GM11168 (cell line): ENCODE measurements around the gene M6PR.
"Not testable (repeated sequence)": the region's sequence is repeated elsewhere in the genome, so short reads cannot be mapped to it uniquely, and the experiment has no call there.

ENCODE experiments used
- in situ Hi-C: fragments of 300-500 bp; cut with MboI; formaldehyde crosslinking; loops from one replicate; pipeline ENCODE4 v1.12.0; 2022; ENCODE audit warnings: low sequenced_read_pairs; ENCODE audit not compliant: unreplicated experiment

Gene M6PR

DNA sequence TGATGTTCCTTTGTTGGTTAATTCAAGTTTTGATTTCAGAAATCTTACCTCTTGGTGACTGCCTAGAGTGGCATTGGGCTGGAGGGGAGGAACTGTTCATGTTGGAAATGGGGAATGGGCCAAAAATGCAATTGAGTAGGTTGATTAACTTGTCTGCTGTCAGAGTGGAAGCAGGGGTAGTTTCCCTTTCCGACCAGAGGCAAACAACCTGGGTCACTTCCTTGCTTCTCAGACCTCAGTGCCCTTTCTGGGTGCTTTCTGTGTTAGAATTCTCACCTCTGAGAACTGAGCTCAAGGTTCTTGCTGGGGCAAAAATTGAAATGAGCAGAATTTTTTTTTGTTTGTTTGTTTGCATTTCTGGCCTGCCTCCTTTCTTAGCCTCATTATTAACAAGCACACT is 2.3 kb upstream of the M6PR start:
- in situ Hi-C loops, result no loop called here

DNA sequence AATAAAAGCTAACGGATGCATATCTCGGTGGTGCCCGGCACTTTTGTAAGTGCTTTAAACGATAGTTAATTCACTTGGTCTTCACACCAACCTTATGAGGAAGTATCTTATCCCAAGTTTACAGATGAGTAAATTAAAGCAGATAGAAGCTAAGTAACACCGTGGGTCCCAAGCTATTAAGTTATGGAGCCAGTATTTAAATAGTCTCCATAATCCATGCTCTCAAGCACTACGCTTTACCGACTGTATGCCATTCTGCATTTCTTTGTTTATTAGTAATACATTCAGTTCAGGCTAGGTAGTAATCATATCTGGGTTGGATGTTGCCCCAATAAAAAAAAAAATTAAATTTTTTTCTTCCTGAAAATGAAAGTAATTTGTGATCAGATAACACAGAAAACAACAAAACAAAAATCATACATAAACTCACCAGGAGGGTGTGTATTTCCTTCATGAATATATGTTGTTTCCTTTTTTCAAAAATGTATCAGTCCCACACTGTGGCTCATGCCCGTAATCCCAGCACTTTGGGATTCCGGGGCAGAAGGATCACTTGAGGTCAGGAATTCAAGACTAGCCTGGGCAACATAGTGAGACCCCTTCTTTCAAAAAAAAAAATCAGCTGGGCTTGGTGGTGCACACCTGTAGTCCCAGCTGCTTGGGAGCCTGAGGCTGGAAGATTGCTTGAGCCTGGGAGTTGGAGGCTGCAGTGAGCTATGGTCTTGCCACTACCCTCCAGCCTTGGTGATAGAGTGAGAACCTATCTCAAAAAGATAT is 1.4 kb upstream of the M6PR start:
- in situ Hi-C loops, result no loop called here

DNA sequence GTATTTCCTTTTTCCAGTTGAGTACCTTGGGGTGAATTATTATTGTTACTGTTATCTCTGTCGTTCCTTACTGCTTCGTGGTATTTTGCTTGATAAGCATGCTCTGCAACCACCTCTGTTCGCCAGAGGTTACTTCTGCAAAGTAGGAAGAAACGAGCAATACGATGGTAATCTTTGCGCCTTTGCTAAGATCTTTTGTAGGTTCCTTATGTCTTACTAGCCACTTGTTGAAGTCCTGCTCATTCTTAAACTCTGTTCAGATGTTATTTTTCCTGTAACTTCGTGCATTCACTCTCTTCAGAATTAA is 729 bp upstream of the M6PR start:
- in situ Hi-C loops, result no loop called here

DNA sequence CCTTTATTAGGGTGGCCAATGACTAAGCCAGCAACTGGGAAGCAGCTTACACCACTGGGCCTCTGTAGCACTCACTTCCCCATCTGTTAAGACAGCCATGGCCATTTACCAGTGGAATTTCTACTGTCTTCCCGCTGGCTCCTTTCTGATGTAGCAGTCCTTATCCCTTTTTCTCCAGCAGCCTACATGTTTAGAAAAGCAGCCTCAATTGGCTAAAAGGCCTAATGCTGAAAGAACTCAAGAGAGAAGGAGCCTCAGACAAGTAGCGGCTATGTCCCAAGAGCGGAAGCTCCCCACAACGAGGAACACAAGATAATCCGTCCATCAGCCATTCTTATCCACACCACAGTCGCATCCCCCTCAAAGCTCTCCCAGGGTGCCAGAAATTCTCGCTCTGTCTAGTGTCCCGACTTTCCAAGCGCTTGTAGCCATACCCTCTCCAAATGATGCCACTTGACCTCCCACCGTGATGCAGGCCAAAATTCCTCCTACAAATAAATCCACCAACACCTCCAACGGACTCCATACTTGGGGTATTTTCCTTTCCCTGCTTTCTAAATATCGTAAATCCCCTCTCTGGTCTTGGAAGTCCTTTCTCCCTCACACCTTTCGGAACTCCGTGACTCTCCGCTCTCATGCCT is 624 bp downstream of the M6PR start:
- in situ Hi-C loops, result no loop called here

DNA sequence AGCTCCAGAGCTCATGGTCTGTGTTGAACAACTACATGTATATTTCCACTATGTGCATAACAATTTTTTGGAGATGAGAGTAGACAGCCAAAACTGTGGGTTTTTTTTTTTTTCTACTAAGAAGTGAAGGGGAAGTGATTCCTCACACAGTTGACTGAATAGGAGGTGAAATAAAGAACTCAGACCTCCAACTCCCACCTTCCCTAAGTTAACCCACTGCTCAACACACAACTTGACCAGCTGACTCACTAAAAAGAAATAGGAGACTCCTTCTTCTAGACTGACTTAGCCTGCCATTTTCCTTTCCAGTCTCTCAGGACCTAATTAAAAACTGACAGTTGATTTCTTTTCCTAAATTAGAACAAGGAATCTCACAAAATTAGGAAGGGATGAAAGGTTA is 1.7 kb downstream of the M6PR start:
- in situ Hi-C loops, result no loop called here

DNA sequence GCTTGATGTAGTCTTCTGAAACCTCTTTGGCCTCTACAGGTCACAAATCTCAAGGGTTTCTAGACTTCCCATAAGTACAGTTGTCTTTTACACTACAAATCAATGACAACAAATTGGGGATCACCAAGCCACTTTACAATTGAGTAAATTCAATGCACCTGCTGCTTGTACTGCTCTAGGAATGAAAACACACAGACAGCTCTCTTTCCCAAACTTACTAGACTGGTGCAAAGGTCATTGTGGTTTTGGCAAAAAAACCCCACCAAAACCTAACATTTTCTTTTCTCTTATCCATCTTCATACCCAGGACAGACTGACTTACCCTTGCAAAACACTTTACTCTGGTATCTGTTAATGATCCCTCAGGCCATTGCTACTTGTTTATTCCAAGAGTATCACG is 2.7 kb downstream of the M6PR start:
- in situ Hi-C loops, result no loop called here

DNA sequence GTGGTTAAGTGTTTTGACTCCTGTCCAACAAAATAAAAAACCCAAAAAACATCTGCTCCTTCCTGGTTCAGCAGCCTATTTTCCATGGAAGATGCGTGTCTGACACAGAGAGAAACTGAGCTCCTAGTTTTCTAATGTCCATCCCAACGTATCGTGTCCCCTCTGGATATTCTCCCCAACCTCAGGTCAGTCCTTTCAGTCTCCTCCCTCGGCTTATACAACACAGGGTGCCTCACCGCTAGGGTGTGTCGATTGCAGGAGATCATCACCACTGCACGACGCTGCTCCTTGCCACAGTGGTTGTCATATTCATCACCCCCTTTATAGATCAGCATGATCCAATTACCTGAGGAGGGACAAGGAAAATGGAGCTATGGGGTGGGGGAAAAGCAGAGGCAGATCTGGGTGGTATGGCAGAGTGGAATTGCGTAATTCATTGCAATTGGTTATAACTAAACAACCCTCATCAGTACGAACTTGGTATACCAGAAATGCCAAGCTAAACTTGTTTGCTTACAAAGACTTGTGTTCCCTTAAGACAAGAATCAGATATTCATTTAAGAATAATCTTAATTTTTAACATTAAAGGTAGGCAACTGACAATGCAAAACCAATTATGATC is 5.8 kb downstream of the M6PR start:
- in situ Hi-C loops, result no loop called here

DNA sequence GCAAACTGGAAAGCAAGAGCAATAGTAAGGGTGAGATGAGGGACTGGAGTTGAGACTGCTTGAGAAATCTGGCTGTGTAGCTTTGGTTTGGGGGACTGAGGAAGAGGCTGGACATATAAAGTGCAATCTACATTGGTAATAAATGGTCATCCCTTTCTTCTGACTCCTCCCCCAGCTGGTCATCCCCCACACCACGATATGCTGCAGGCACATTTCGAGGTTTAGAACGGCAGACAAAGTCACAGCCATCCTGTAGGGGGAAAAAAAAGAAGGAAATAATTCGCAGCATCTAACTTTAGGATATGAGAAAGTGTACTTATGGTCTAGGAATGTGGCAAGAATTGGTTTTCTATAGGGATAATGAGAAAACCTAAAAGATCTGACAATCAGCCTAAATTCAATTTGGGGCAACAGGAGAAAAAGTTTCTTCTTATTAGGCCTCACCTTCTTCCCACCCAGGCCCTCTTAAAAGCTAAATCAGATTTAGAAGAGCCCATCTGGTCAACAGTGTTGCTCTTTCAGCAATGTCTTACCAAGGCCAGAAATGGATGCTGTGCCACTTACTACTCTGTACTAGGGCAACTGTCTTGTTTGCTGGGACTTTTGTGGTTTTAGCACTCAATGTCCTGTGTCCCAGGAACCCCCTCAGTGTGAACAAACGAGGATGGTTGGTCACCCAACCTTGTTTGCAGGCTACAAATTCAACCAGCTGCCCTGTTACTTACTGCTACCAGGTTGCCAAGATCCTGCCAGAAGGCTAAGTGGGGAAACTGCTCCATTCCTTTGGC is 7.6 kb downstream of the M6PR start:
- in situ Hi-C loops, result no loop called here

DNA sequence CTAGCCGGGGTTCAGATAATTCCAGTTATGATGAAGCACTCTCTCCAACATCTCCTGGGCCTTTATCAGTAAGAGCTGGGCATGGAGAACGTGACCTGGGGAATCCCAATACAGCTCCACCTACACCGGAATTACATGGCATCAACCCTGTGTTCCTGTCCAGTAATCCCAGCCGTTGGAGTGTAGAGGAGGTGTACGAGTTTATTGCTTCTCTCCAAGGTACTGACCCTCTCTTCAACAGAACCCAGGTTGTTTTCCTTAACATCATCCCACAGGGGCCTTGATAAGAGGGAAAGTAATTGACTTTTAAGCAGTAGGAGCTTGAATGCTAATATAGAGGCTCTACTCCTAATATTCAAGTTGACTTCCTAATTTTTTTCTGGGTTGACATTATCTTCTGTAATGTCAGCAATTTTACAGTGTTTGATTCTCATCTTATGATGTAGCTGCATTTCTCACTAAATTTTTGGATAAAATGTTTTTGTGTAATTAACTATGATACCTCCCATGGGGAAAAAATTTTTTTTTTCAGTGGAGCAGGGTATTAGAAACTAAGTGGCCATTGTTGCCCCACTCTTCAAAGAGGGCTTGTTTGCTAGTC is 11.5 kb downstream of the M6PR start:
- in situ Hi-C loops, result not testable (repeated sequence)

DNA sequence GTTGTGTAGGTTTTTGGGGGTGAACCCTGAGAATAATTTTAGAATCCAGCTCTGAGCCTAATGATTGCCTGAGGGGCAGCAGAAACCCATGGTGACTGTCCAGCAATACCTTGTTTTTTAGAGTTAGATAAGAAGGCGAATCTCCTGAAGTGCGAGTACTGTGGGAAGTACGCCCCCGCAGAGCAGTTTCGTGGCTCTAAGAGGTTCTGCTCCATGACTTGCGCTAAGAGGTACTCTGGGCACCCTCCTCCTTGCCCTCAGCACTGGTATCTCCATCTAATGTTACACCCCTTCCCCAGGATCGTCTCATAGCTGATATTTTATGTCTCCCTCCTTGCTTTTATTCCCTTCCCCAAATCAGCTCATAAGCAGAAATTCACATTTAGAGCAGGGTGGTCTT is 12.7 kb downstream of the M6PR start:
- in situ Hi-C loops, result no loop called here

DNA sequence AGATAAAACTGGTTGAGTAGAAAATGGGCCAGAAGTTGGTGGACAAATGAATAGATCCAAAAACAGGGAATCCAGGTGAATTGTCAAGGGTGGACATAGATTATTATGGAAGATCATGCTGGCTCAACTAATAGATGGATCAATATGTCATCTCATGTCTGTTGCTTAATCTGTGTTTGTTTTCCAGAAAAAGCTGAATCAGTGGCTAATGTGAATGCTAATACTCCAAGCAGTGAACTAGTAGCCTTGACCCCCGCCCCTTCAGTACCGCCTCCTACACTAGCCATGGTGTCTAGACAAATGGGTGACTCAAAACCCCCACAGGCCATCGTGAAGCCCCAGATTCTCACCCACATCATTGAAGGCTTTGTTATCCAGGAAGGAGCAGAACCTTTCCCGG is 15.4 kb downstream of the M6PR start:
- in situ Hi-C loops, result not testable (repeated sequence)

DNA sequence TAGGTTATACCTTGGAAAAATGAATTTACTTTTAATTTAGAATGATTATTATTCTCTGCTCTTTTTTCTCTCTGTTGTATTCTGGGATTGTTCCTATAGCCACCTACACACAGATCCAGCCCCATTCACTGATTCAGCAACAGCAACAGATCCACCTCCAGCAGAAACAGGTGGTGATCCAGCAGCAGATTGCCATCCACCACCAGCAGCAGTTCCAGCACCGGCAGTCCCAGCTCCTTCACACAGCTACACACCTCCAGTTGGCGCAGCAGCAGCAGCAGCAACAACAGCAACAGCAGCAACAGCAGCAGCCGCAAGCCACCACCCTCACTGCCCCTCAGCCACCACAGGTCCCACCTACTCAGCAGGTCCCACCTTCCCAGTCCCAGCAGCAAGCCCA is 17.0 kb downstream of the M6PR start:
- in situ Hi-C loops, result not testable (repeated sequence)

DNA sequence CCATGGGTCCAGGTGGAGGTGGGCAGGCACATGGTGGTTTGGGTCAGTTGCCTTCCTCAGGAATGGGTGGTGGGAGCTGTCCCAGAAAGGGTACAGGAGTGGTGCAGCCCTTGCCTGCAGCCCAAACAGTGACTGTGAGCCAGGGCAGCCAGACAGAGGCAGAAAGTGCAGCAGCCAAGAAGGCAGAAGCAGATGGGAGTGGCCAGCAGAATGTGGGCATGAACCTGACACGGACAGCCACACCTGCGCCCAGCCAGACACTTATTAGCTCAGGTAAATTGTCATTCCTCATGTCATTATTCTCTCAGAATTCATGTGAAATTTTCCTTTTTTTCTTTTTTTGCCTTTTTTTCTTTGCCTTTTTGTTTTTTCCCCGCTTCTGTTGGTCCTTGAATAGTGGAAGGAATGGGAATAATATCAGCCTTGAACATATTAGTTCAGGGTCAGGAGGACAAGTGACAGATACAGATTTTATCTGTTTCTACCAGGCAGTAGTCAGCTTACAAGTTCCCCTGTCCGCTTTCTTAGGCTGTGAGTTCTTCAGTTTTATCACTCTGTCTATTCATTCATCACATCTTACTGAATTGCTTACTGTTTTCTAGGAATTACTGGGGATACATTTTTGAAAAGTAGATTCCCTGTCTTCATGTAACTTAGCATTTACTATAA is 18.7 kb downstream of the M6PR start:
- in situ Hi-C loops, result not testable (repeated sequence)

DNA sequence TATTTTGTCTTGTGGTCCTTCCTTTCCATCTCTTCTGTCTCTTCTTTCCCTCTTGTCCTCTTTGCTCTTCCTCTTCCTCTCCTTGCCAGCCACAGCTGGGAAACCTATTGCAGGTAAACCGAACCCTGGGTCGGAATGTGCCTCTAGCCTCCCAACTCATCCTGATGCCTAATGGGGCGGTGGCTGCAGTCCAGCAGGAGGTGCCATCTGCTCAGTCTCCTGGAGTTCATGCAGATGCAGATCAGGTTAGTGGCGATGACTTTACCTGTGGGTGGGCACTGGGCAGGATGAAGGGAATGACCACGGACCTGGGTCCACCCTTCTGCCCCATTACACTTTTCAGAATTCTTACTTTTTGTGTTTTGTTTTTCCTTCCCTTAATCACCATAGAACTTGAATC is 26.9 kb downstream of the M6PR start:
- in situ Hi-C loops, result no loop called here

DNA sequence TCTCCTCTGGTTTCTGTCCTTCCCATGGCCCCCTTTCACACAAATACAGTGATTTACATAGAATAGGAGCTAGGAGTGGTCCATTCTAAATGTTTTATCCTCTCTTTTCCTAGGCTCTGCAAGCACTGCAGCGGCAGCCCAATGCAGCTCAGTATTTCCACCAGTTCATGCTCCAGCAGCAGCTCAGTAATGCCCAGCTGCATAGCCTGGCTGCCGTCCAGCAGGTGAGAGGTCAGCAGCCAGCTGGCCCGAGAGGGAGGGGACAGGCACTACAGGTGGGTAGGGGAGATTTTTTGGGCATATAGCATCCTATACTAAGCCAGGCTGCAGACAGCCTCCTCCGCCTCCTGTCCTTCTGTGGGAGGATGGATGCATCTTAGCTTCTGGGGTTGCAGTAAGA is 29.8 kb downstream of the M6PR start:
- in situ Hi-C loops, result not testable (repeated sequence)

DNA sequence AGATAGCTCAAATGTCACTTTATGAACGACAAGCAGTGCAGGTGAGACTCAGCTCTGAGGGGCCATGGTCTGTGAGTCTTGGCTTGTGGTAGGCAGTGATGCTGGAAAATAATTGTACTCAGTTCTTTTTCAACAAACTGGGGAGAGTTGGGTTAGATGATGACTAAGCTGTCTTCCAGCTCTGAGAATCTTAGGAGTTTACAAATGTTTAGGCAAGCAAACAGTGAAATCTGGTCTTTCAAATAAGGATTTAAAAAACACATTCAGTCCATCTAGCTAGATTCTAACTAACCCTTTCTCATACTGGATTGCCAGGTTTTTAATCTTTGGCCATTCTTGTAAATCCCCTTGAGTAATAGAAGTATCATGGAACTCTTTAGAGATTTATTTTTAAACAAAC is 31.7 kb downstream of the M6PR start:
- in situ Hi-C loops, result no loop called here

DNA sequence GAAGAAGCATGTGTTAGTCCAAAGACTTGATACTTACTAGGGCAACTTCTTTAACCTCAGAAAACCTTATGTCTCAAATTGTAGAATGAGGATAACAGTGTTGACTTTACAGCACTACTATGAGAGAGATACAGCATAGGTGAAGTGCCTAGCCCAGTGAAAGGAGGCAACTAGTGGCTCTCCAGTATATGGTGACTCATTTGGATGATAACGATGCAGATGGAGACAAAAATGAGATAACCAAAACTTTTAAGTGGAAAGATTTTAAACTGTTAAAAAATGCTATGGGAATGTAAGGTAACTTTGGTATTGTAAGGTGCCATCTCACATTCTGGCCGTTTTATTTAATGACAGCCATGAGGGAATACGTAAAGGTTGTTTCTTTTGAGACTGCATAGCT is 32.4 kb downstream of the M6PR start:
- in situ Hi-C loops, result no loop called here

DNA sequence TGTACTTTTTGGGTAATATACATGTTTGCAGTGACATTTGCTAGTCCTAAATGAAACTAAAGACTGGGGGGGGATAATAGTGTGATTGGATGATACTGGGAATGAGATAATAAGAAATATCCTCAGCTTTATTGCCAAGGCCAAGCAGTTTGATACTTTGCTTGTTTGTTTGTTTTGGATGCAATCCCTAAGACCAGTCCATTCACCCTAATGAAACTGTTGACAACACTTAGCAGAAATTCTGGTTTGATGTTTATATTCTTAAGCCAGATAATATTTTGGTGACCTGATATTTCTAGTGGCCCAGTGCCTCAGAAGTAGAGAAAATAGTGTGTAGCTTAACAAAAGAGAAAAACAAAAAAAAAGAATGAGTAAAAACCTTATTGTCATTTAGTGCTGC is 33.3 kb downstream of the M6PR start:
- in situ Hi-C loops, result no loop called here

DNA sequence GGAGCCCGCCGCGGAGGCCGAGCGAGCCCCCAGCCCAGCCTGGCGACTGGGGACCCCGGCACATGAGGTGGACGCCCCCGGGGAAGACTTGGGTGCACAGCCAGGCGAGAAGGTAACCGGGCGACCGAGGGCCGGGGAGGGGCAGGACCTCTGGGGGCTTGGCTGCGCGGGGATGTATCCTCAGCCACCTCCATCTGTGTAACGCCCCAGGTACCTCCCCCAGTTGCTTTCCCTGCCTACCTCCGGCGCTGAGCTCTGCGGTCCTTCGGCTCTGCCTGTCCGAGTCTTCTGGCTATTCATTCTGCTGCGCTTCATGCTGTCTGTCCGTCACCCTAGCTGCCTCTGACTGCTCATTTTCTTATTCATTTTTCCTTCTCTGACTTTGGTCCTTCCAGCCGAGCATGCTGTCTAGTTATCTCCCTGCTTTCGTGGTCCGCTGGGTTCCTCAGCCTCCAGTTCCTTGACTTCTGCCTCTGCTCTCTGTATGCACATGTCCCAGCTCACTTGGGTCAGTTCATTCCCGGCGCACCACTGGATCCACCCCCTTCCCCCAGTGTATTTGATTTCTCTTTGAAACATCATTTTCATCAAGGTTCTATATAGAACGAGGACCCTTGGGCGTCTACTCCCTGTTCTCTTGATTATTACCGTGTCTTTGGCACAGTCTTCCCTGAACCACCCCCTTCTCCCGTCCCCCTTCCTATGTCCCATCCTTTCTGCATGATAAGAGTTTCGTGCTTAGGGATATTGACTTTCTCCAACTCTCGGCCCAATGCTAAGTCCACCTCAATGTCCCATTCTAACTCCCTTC is 34.5 kb downstream of the M6PR start:
- in situ Hi-C loops, result no loop called here
